H1 (cell line): ENCODE data around the gene ADAD2. TPM values are rescaled to one million over a fixed set of nuclear protein-coding genes. Genes with fewer than 3 reads are reported as not detected.

Source experiments
- CTCF ChIA-PET: fragments of 300-600 bp; sonication (Branson Sonifier 250); formaldehyde crosslinking; loops from one replicate; lab custom pipeline; 2021; ENCODE audit not compliant: partially characterized antibody; lab: Charles Lee
- POLR2A ChIA-PET: fragments of 300-600 bp; sonication (Branson Sonifier 250); formaldehyde crosslinking; loops from one replicate; lab custom pipeline; 2021; ENCODE audit warnings: inconsistent platforms; ENCODE audit not compliant: partially characterized antibody; lab: Charles Lee
- DNase-seq, 2 experiments: peaks; one replicate each; pipeline versions ENCODE4 v3.0.0 to v3.0.0-alpha.2; 2010 to 2022; ENCODE audit warnings: low spot score in 2 of 2, low read depth in 1 of 2, mixed read lengths in 1 of 2
- FAIRE-seq: peaks from 2 replicates; lab custom pipeline; 2011; peaks lifted over from hg19 to GRCh38; lab: Jason Lieb, UNC
- H2AFZ ChIP-seq: 2 replicates; pipeline ENCODE4 v1.8.1; 2012; ENCODE audit warnings: low read length, inconsistent platforms
- H2AK5ac ChIP-seq: 2 replicates; pipeline ENCODE4 v1.6.1; 2013; ENCODE audit warnings: low read depth, low read length
- H2BK120ac ChIP-seq: replicated peaks from 2 replicates; pipeline ENCODE3; 2013; ENCODE audit warnings: low read depth, low read length, inconsistent platforms
- H2BK12ac ChIP-seq: 2 replicates; pipeline ENCODE4 v1.6.1; 2013; ENCODE audit warnings: low read depth, low read length
- H2BK15ac ChIP-seq: 2 replicates; pipeline ENCODE4 v1.6.1; 2013; ENCODE audit warnings: low read length
- H2BK20ac ChIP-seq: 2 replicates; pipeline ENCODE4 v1.6.1; 2013; ENCODE audit warnings: low read length
- H2BK5ac ChIP-seq: 2 replicates; pipeline ENCODE4 v1.6.1; 2013; ENCODE audit warnings: low read depth, low read length
- H3K14ac ChIP-seq: 2 replicates; pipeline ENCODE4 v1.6.1; 2013; ENCODE audit warnings: inconsistent platforms; ENCODE audit not compliant: insufficient read length
- H3K18ac ChIP-seq: 2 replicates; pipeline ENCODE4 v1.6.1; 2013; ENCODE audit warnings: low read length; ENCODE audit errors: extremely low read depth
- H3K23ac ChIP-seq: 2 replicates; pipeline ENCODE4 v1.6.1; 2013; ENCODE audit warnings: inconsistent platforms; ENCODE audit not compliant: insufficient read length
- H3K23me2 ChIP-seq: 2 replicates; pipeline ENCODE4 v1.6.1; 2013; ENCODE audit warnings: low read depth, low read length
- H3K27ac ChIP-seq: 2 replicates; pipeline ENCODE4 v1.6.1; 2011; ENCODE audit warnings: low read depth, low read length, inconsistent platforms
- H3K27me3 ChIP-seq, 4 experiments: replicated peaks in 1 of 4; 1 replicate in 1 of 4; 2 replicates in 3 of 4; pipeline versions ENCODE4 v1.6.1 to v1.8.1; 2011 to 2013; ENCODE audit warnings: low read length in 3 of 4, mild to moderate bottlenecking in 3 of 4, inconsistent platforms in 2 of 4, mixed read lengths in 2 of 4, moderate library complexity in 1 of 4; ENCODE audit not compliant: control insufficient read depth in 3 of 4, insufficient read depth in 3 of 4; ENCODE audit errors: extremely low read depth in 1 of 4
- H3K36me3 ChIP-seq, 4 experiments: 2 replicates each; pipeline versions ENCODE4 v1.6.1 to v1.8.1; 2011 to 2013; ENCODE audit warnings: mild to moderate bottlenecking in 4 of 4, low read length in 3 of 4, moderate library complexity in 2 of 4, control low read depth in 1 of 4, inconsistent platforms in 1 of 4; ENCODE audit not compliant: insufficient read depth in 4 of 4, control insufficient read depth in 2 of 4
- H3K4ac ChIP-seq: replicated peaks from 2 replicates; pipeline ENCODE3; 2013; ENCODE audit warnings: low read length, low read depth, mixed read lengths, inconsistent platforms; ENCODE audit not compliant: insufficient read length
- H3K4me1 ChIP-seq, 4 experiments: replicated peaks in 1 of 4; 1 replicate in 1 of 4; 2 replicates in 3 of 4; pipeline versions ENCODE4 v1.6.1 to v1.8.1; 2011 to 2013; ENCODE audit warnings: low read length in 3 of 4, inconsistent platforms in 2 of 4, mixed read lengths in 1 of 4; ENCODE audit not compliant: insufficient read depth in 4 of 4, control insufficient read depth in 3 of 4
- H3K4me2 ChIP-seq, 2 experiments: 2 replicates each; pipeline versions ENCODE4 v1.6.1 to v1.8.1; 2011 to 2013; ENCODE audit warnings: low read depth in 2 of 2, low read length in 2 of 2, control low read depth in 1 of 2, inconsistent platforms in 1 of 2, mild to moderate bottlenecking in 1 of 2; ENCODE audit not compliant: insufficient read depth in 1 of 2
- H3K4me3 ChIP-seq, 4 experiments: fragments of 200-600, 300-600 bp in 1 of 4; sonication (generic), shearing (Covaris generic), sonication (Bioruptor Twin) in 1 of 4; 2 replicates each; pipeline versions ENCODE4 v1.5.1 to v1.8.1; 2011 to 2016; ENCODE audit warnings: low read length in 4 of 4, low read depth in 3 of 4, control low read depth in 2 of 4, inconsistent platforms in 2 of 4, mild to moderate bottlenecking in 2 of 4, mixed read lengths in 1 of 4, moderate library complexity in 1 of 4; ENCODE audit not compliant: insufficient read depth in 2 of 4; ENCODE audit errors: extremely low read depth in 1 of 4
- H3K56ac ChIP-seq: replicated peaks from 2 replicates; pipeline ENCODE3; 2013; ENCODE audit warnings: low read depth, mild to moderate bottlenecking, mixed read lengths, low read length, inconsistent platforms; ENCODE audit not compliant: insufficient read length
- H3K79me1 ChIP-seq: 2 replicates; pipeline ENCODE4 v1.6.1; 2013; ENCODE audit warnings: low read depth, low read length, control low read depth
- H3K79me2 ChIP-seq, 2 experiments: 2 replicates each; pipeline versions ENCODE4 v1.6.1 to v1.8.1; 2012 to 2013; ENCODE audit warnings: low read length in 2 of 2, mild to moderate bottlenecking in 2 of 2, inconsistent platforms in 1 of 2; ENCODE audit not compliant: insufficient read depth in 2 of 2, control insufficient read depth in 1 of 2
- H3K9ac ChIP-seq, 4 experiments: replicated peaks in 1 of 4; 1 replicate in 1 of 4; 2 replicates in 3 of 4; pipeline versions ENCODE4 v1.6.1 to v1.8.1; 2011 to 2013; ENCODE audit warnings: low read depth in 3 of 4, low read length in 3 of 4, control low read depth in 2 of 4, mild to moderate bottlenecking in 2 of 4, moderate library complexity in 2 of 4, inconsistent platforms in 1 of 4; ENCODE audit errors: extremely low read depth in 1 of 4
- H3K9me3 ChIP-seq, 2 experiments: 2 replicates each; pipeline versions ENCODE4 v1.6.1 to v1.8.1; 2012 to 2013; ENCODE audit warnings: mild to moderate bottlenecking in 2 of 2, moderate library complexity in 2 of 2, control low read depth in 1 of 2, inconsistent platforms in 1 of 2, low read depth in 1 of 2, low read length in 1 of 2, mixed read lengths in 1 of 2; ENCODE audit not compliant: insufficient read depth in 2 of 2
- H4K20me1 ChIP-seq, 2 experiments: replicated peaks in 1 of 2; 2 replicates each; pipeline versions ENCODE3 to v1.8.1; 2011 to 2013; ENCODE audit warnings: inconsistent platforms in 2 of 2, low read length in 2 of 2, mild to moderate bottlenecking in 1 of 2; ENCODE audit not compliant: insufficient read depth in 2 of 2, control insufficient read depth in 1 of 2
- H4K5ac ChIP-seq: 2 replicates; pipeline ENCODE4 v1.6.1; 2013; ENCODE audit warnings: low read length, low read depth, mixed read lengths, inconsistent platforms; ENCODE audit not compliant: insufficient read length
- H4K8ac ChIP-seq: 2 replicates; pipeline ENCODE4 v1.8.0; 2013; ENCODE audit warnings: mild to moderate bottlenecking, moderate library complexity, low read length, inconsistent platforms; ENCODE audit not compliant: insufficient read depth; ENCODE audit errors: extremely low read depth
- H4K91ac ChIP-seq: replicated peaks from 2 replicates; pipeline ENCODE3; 2013; ENCODE audit warnings: low read length, mixed read lengths, inconsistent platforms; ENCODE audit not compliant: insufficient read length
- BCL11A ChIP-seq, 2 experiments: IDR thresholded peaks; one replicate each; pipeline ENCODE4 v1.6.1; 2011; ENCODE audit warnings: low read depth in 2 of 2, low read length in 2 of 2, mild to moderate bottlenecking in 2 of 2
- BRCA1 ChIP-seq: IDR thresholded peaks from 2 replicates; pipeline ENCODE4 v1.6.1; 2012; ENCODE audit warnings: low read depth, low read length, improper control_type of control experiment
- CBX5 ChIP-seq: fragments of 300-800, 300-1000 bp; sonication (generic); IDR thresholded peaks from 2 replicates; pipeline ENCODE4 v1.7.1; 2016; ENCODE audit warnings: antibody characterized with exemption, low read length, low read depth
- HDAC6 ChIP-seq: IDR thresholded peaks from one replicate; pipeline ENCODE4 v1.7.1; 2012; ENCODE audit warnings: low read depth, mild to moderate bottlenecking, inconsistent platforms, low read length, moderate library complexity
- MAFK ChIP-seq: IDR thresholded peaks from 2 replicates; pipeline ENCODE4 v1.6.1; 2012; ENCODE audit warnings: low read depth, mild to moderate bottlenecking, improper control_type of control experiment, low read length
- SP1 ChIP-seq: IDR thresholded peaks from 2 replicates; pipeline ENCODE4 v1.6.1; 2011; ENCODE audit warnings: low read depth, low read length
- WGBS, 2 experiments: shearing (Covaris generic) in 1 of 2; methylation state at CpG; one replicate each; pipeline versions ENCODE4 v1.1.6 to v1.1.7; 2013 to 2015; ENCODE audit warnings: low lambda C conversion rate in 2 of 2, mixed read lengths in 2 of 2, inconsistent platforms in 1 of 2, low coverage in 1 of 2, missing lambda C conversion rate in 1 of 2; ENCODE audit not compliant: insufficient replicate concordance in 2 of 2, insufficient coverage in 1 of 2, insufficient read length in 1 of 2; ENCODE audit errors: extremely low coverage in 1 of 2, missing lambda C conversion rate in 1 of 2; 5-methylcytosine and 5-hydroxymethylcytosine counted together
- polyA plus RNA-seq, 7 experiments: library from polyadenylated mRNA; depleted of rRNA in 3 of 7; stranded (reverse) in 5 of 7; unstranded in 2 of 7; fragments of >200 nt in 5 of 7; fragments of 200-250 nt in 2 of 7; gene quantifications; 1 replicate in 5 of 7; 2 replicates in 1 of 7; 4 replicates in 1 of 7; pipeline versions ENCODE4 v1.2.1 to v1.2.3, GENCODE V29; 2011 to 2013; ENCODE audit warnings: missing spikeins in 2 of 7, mixed read lengths in 2 of 7
- total RNA-seq: library from RNA; stranded (reverse); fragmentation: NEBNext Ultra II Directional; extraction: Animal tissue kit (Norgen Biotek cat#: 25700); gene quantifications from 2 replicates; pipeline ENCODE4 v1.2.1, GENCODE V29; 2021
- TF ChIP-seq, protein P1 (sequence below): IDR thresholded peaks from 2 replicates; pipeline ENCODE4 v1.6.1; 2011; ENCODE audit warnings: low read length, improper control_type of control experiment

ADAD2 gene
- total and polyA plus RNA-seq, 2 of the 8 experiments (the other 6 are each of a cell fraction or from before 2014, with no cell fraction given): 1.2 to 1.3 TPM

DNA sequence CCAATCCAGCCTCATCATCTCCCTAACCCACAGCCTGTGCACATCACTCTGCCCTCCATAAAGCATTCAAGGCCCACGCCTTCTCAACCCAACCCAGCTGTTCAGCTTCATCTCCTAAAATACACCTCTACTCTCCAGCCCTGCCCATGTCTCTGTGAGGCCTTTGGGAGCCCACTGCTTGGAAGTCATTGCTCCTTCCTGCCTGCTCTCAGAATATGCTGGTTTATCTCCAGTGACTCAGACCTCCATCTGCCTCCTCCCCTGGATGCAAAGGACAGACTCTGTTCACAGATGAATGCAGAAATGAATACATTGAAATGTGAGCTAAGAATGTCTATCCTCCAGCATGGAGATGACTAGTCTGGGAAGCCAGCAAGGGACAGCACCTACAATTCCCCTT lies 29.9 kb downstream of the ADAD2 start:
- Histone ChIP-seq H3K4ac (no peak overlapping the region), H4K91ac (no peak overlapping the region), H2BK5ac (no peak overlapping the region), H2BK12ac (no peak overlapping the region), H3K18ac (no peak overlapping the region), H4K5ac (no peak overlapping the region), H3K4me1 (peaks cover 0 to 3% (median 0%) of the 10 kb centered on the region in 4 experiments; a peak in 2 of 7 replicates), H3K14ac (no peak overlapping the region), H4K8ac (no peak overlapping the region), H2AK5ac (no peak overlapping the region), H4K20me1 (no peaks in the 10 kb centered on the region), H3K4me2 (no peak overlapping the region), H2BK120ac (no peak overlapping the region), H3K56ac (no peak overlapping the region), H3K23ac (no peak overlapping the region), H3K4me3 (no peak overlapping the region), H3K9ac (no peak overlapping the region), H3K79me1 (no peaks in the 10 kb centered on the region), H3K27me3 (no peaks in the 10 kb centered on the region), H3K36me3 (no peaks in the 10 kb centered on the region), H3K27ac (no peak overlapping the region), H3K9me3 (no peaks in the 10 kb centered on the region)
- 82% methylated on average over 1 of the region's 1 CpG; no CpG with 5 or more reads in 1 of the 2 experiments for WGBS, 2 experiments
- CTCF ChIA-PET: interaction anchor here (0.7 to 2.0 kb wide), 4 partner anchors 9 to 84 kb away, joined by 3 to 5 read pairs (median 4); partner anchors contain the start of gene TAF1C
- POLR2A ChIA-PET: no interaction called here
- no peak for TF ChIP-seq MAFK
- no peak for TF ChIP-seq CBX5
- TF ChIP-seq, protein P1, sequence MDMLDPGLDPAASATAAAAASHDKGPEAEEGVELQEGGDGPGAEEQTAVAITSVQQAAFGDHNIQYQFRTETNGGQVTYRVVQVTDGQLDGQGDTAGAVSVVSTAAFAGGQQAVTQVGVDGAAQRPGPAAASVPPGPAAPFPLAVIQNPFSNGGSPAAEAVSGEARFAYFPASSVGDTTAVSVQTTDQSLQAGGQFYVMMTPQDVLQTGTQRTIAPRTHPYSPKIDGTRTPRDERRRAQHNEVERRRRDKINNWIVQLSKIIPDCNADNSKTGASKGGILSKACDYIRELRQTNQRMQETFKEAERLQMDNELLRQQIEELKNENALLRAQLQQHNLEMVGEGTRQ: no peak
- TF ChIP-seq BRCA1: no peak
- no peak for TF ChIP-seq HDAC6
- TF ChIP-seq SP1: no peak
- TF ChIP-seq BCL11A (IDR thresholded peaks at IDR 0.05; ENCODE audit: low read depth in 2 of 2, low read length in 2 of 2): no peak
- TF ChIP-seq, all 59 proteins: peak for 0
- Histone ChIP-seq H2AFZ (no peak overlapping the region), H3K79me2 (no peaks in the 10 kb centered on the region), H3K23me2 (no peaks in the 10 kb centered on the region), H2BK15ac (no peak overlapping the region), H2BK20ac (no peak overlapping the region)
- no peak for FAIRE-seq
- DNase-seq: no peak
